HG02938 (cell line): ENCODE measurements around the gene BCLAF3.

Experiments
- ATAC-seq: cut with Tn5 transposase; IDR thresholded peaks from one replicate; pipeline ENCODE4 v1.9.1; 2021; ENCODE audit warnings: mild to moderate bottlenecking, moderate library complexity; ENCODE audit not compliant: unreplicated experiment

Gene BCLAF3

DNA sequence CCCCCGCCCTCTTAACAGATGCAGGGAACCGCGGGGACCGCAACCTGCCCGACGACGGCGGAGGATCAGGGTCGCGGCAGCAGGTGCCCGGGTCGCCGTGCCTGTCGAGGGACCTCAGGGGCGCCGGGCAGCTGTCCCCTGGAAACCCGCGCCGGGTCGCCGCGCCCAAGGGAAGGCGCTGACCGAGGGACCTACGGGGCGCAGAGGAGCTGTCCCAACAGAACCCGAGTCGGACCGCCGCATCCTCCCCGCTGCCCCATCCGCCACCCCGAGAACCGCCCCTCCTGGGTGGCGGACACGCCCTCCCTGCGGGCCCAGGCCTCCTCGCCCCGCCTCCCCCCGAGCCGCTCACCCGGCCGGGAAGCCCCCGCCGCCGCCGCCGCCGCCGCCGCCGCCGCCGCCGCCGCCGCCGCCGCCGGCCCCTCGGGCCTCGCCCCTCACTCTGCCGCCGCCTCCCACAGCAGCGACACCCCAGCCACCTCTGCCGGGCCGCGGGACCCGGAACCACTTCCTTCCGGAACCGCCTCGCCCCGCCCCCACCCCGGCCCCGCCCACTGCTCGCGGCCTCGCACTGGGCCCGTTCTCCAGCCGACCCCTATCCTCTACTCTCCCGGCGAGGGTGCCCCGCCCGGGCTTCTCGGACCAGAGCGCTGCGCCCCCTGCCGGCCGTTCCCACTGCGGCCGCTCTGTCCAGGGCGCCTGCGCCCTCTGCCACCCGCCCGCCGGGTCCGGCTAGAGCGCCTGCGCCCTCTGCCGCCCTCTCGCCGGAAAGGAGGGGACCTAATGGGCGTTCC lies at the start of gene BCLAF3:
BCLAF3 (minus strand) TSS at position 506 of the 794 bp plus-strand sequence. CDS start 20,797 bp downstream, outside the sequence.
- ATAC-seq, result peak; percentile 84

DNA sequence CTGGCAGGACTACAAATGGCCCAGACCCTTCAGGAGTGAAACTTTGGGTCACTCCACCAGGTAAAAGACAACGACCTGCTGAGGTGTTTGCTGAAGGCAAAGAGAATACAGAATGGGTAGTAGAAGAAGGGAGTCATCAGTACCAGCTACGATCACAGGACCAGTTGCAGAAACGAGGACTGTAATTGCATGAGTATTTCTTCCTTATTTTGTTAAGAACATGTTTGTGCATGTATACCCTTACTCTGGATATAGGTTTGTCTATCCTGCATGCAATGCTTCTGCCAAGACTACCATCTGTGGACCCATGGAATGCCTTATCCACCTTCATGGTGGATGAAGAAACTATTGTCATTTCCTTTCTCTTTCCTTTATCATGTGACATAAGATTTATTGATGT lies 48.1 kb upstream of the BCLAF3 start:
- no peak for ATAC-seq

GRCh38 chrX:20037186-20037585 lies 46.3 kb upstream of the BCLAF3 start:
- no peak for ATAC-seq

GRCh38 chrX:20032201-20032600 lies 41.3 kb upstream of the BCLAF3 start:
- no peak for ATAC-seq

GRCh38 chrX:20029728-20030127 lies 38.9 kb upstream of the BCLAF3 start:
- ATAC-seq, result no peak

DNA sequence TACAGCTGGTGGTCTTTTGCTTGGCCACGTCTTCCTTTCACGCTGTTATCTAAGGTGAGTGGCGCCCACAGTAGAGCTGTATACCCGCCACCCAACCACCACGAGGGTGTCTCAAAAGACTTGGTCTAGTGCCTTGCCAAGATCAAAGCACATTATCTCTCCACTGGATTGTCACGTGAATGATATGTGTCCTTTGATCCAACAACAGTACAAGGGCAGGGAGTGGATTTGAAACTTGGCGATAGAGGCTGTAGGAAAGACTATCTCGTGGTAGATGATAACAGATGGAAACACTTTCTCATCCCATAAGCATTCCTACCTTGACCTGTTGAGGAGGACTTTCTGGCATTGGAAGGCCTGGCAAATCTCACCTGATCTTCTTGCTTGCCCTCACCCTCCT lies 37.7 kb upstream of the BCLAF3 start:
- no peak for ATAC-seq

GRCh38 chrX:20026278-20026677 lies 35.4 kb upstream of the BCLAF3 start:
- no peak for ATAC-seq

GRCh38 chrX:20019672-20020365 lies 29.0 kb upstream of the BCLAF3 start:
- no peak for ATAC-seq

- no peak for ATAC-seq
Measured at GRCh38 chrX:20016616-20016945, 25.7 kb upstream of the BCLAF3 start.

DNA sequence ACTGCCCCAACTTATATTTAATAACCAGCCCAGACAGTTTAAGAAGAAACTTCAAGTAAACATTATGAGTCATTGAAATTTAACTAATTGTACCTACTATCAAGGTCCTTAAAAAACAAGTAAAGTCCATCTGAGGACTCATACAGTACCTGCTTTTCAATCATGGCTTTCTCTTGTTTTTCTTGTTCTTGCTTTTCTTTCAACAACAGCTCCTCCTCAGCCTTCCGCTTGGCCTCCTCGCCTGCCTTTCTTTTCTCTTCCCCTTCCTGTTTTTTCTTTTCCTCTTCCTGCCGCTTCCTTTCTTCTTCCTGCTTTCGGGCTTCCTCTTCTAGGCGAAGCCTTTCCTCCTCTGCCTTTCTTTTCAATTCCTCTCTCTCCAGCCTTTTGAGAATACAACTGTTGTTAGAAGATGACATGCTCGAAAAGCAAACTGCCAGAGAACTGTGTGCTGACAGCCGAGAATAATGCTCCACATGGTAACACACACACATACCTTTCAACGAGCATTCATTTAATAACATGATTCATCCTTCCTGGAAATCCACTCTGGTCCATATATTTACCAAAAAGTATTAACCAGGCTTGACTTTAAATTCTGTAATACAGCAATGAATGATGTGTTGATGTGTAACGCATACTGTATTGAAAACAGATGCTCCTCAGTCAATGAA lies 25.2 kb upstream of the BCLAF3 start:
- no peak for ATAC-seq

GRCh38 chrX:20015422-20015821 lies 24.6 kb upstream of the BCLAF3 start:
- ATAC-seq, result no peak

GRCh38 chrX:20011608-20012007 lies 20.7 kb upstream of the BCLAF3 start:
- ATAC-seq, result no peak

GRCh38 chrX:20007962-20008622 lies 17.2 kb upstream of the BCLAF3 start:
- no peak for ATAC-seq

- ATAC-seq, result no peak
Measured at GRCh38 chrX:20005883-20006282, 15.0 kb upstream of the BCLAF3 start.

DNA sequence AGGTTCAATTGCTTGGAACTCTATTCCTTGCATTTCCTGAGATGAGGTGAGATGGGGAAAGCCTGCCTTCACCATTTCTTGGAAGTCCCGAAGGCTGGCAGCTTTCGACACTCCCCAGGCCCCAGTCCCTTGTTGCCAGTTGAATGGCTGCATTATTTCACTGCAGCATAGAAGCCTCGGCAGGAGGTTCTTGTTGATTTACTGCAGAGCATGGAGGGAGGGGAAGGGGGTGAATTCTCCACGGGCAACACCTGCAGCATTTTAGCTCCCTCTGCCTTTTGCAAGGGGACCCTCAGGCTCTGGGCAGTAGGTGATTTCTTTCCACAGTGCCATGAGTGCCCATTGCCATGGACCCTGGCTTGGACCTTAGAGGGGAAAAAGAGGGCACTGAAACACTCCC lies 10.7 kb upstream of the BCLAF3 start:
- no peak for ATAC-seq

DNA sequence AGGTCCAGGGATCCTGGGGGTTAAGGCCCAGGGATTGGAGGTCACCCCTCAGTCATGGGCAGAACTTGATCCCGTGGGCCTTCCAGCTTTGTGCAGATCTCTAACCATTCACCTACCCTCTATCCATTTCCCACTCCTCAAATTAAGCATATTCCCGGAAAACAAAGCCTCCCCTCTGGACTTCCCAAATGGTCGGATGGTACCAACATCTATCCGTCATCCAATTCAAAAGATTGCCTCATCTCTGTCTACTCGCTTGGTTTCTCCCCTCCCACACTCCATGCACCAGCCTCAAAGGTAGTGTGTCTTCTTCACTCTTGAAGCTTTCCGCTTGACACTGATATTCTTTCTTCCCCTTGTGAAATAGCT lies 473 bp upstream of the BCLAF3 start:
- ATAC-seq, result no peak

DNA sequence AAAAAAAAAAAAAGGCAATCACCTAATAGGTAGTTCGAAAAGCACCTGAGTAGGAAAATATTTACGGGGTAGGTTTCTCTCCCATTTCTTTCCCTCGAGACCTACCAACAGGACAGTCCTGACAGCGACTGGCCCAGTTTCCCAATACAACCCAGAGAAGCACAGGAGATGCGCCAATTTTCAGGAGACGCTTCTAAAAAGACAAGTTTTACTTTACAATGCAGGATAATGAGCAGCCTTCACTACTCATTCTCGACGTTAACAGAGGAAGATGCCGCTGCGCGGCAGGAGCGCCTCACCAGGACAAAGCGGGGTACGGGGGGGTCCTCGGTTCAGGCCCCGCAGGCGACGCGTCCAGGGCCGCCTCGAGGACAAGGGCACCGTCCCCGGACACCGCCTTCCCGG lies 708 bp downstream of the BCLAF3 start:
- ATAC-seq, result peak; percentile 18

DNA sequence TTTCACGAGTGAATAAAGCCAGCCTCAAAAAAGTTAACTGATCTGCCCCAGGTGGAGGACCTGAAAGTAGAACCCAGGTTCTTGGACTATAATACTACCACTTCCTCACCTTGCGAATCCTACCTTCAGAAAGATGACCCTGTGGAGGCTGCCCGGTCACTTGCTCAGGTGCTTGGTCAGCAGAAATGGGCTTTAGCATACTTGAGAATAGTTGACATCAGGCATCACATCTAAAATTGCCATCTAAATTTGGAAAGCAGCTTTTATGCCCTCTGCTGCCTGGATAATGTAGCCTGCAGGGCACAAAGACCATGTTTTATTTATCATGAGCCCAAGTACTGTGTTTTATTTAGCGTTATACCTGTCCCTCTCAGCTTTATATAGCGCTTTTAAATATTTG lies 3.0 kb downstream of the BCLAF3 start:
- ATAC-seq, result no peak

DNA sequence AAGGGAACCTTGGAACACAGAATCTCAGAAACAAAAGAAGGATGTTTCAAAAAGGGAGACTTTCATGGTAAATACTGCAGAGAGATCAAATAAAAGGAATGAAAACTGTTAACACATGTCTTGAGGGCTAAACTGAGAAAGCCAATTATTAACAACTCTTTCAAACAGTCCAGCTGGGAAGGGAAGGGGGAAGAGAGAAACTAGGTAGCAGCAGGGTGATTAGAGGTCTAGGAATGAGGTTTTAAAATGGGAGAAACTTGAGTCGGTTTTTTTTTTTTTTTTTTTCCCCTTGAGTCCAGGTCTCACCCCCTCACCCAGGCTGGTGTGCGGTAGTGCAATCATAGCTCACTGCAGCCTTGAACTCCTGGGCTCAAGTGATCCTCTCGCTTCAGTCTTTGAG lies 4.3 kb downstream of the BCLAF3 start:
- ATAC-seq, result no peak

- ATAC-seq, result no peak
Measured at GRCh38 chrX:19981947-19982346, 8.9 kb downstream of the BCLAF3 start.

GRCh38 chrX:19975845-19976244 lies 15.0 kb downstream of the BCLAF3 start:
- ATAC-seq, result no peak

- no peak for ATAC-seq
Measured at GRCh38 chrX:19972984-19973383, 17.9 kb downstream of the BCLAF3 start.
